PC-3 (cell line): ENCODE data around the gene SLITRK4.

ENCODE experiments used
- CTCF ChIP-seq: fragments of 300-600 bp; sonication (generic); conservative IDR thresholded peaks from 2 replicates; pipeline ENCODE4 v1.5.1; 2017; ENCODE audit warnings: antibody characterized with exemption, low read depth, mild to moderate bottlenecking, low read length
- EZH2 ChIP-seq: fragments of 300-600 bp; sonication (generic); IDR thresholded peaks from one replicate; pipeline ENCODE4 v1.6.1; 2017; ENCODE audit warnings: antibody characterized with exemption, mild to moderate bottlenecking, low read length; ENCODE audit not compliant: unreplicated experiment
- EZH2phosphoT487 ChIP-seq: fragments of 300-600 bp; sonication (generic); IDR thresholded peaks from 2 replicates; pipeline ENCODE4 v1.6.1; 2018; ENCODE audit warnings: mild to moderate bottlenecking, antibody characterized with exemption, low read length, borderline replicate concordance

- TF ChIP-seq CTCF, result no peak
- TF ChIP-seq EZH2, result no peak
- TF ChIP-seq EZH2phosphoT487, result no peak
Observed at GRCh38 chrX:143642426-143642825, 6.5 kb upstream of the SLITRK4 start.
